Measurements from ENCODE around the gene MYO1H.

Gene MYO1H

DNA sequence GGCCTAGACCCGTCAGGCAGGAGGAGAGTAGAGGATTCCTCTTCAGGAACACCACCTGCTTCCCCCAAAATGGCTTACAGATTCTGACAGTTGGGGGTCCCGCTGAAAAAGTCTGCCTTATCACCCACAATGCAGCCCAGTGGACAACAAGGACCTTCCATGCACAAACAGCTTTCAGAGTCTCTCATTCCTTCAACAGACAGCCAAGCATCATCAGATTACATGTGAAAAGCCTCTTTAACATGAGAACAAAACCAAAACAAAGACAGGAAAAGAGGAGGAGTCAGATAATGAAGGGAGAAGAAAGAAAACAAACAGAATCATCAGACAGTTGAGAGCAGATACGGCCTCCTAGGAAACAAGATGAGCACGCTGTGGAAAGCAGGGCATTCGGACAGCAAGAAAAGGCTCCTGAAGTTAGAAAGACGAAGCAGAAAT, 111.1 kb downstream of the MYO1H start:
- no peak for DNase-seq (ENCODE audit: extremely low read depth, insufficient read length)
- H3K27me3 ChIP-seq (replicated peaks; ENCODE audit: control insufficient read depth, insufficient read depth, low read length), result no peaks in the 10 kb centered on the region
- H3K4me3 ChIP-seq (replicated peaks; ENCODE audit: low read depth, low read length), result no peak overlapping the region
- TF ChIP-seq CTCF (IDR thresholded peaks at IDR 0.05; ENCODE audit: insufficient read depth, low read length, poor library complexity, severe bottlenecking), result no peak
- H3K36me3 ChIP-seq (ENCODE audit: control insufficient read depth, insufficient read depth, low read length), result peaks cover 17% of the 10 kb centered on the region

DNA sequence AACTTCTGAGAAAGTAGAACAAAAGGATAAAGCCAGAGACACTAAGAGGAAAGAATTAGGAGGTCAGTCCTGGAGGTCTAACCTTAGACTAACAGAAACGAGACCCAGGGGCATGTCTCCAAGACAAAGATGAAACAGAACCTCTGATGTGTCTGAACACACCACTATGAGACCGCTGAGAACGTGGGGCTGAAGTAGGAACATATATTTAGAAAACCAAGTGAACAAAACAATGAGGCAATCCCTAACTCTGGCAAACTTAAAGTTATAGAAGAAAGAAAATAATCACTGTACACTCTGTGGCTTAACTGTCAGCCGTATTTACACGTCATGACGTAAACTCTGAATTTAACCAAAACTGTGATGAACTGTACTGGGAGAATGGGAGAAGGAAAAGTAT, 111.5 kb downstream of the MYO1H start:
- no peak for TF ChIP-seq CTCF (IDR thresholded peaks at IDR 0.05; ENCODE audit: insufficient read depth, low read length, poor library complexity, severe bottlenecking)
- Histone ChIP-seq H3K27me3 (replicated peaks; ENCODE audit: control insufficient read depth, insufficient read depth, low read length) (no peaks in the 10 kb centered on the region), H3K36me3 (ENCODE audit: control insufficient read depth, insufficient read depth, low read length) (peaks cover 17% of the 10 kb centered on the region), H3K4me3 (replicated peaks; ENCODE audit: low read depth, low read length) (no peak overlapping the region)
- DNase-seq (ENCODE audit: extremely low read depth, insufficient read length), result no peak

- Histone ChIP-seq H3K36me3 (ENCODE audit: control insufficient read depth, insufficient read depth, low read length) (peaks cover 17% of the 10 kb centered on the region), H3K27me3 (replicated peaks; ENCODE audit: control insufficient read depth, insufficient read depth, low read length) (no peaks in the 10 kb centered on the region), H3K4me3 (replicated peaks; ENCODE audit: low read depth, low read length) (no peak overlapping the region)
- DNase-seq (ENCODE audit: extremely low read depth, insufficient read length), result no peak
- TF ChIP-seq CTCF (IDR thresholded peaks at IDR 0.05; ENCODE audit: insufficient read depth, low read length, poor library complexity, severe bottlenecking), result no peak
Measured at GRCh38 chr12:109460538-109460937, 112.8 kb downstream of the MYO1H start.

DNA sequence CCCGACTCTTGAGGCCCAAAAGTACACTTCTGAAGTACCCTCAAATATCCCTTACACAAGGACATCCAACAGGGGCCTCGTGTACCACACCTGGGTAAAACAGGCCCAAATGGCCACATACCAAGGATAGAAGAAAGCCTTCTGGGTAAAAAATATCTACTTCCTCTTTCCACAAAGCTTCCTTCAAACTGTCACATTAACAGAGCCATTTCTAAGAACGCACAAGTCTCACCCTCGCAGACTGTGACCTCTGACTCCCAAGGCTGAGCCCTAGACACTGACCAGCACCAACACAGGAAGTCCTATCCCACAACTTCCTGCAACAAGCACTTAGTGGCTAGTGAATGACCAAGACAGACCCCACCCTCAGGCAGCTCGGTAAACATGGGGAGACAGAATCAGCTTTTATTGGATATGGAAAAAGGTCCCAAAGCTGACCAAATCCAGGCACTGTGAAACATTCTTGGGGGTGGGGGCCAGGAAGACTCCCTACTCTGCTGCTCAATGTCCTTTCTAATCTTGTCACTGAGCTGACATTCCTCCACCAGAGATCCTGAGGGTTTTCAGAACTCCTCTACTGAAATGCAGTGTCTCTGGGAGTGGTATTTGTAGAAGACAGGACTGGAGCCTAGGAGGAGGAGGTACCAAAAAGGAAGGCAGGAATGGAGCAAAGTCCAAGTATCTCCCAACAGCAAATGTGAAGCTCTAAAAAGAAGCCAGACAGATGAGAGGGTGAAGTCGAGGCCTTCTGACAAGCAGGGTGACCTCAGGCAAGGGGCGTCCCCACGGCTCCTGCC, 113.5 kb downstream of the MYO1H start:
- H3K36me3 ChIP-seq (ENCODE audit: control insufficient read depth, insufficient read depth, low read length), result peaks cover 13% of the 10 kb centered on the region
- no peaks in the 10 kb centered on the region for H3K27me3 ChIP-seq (replicated peaks; ENCODE audit: control insufficient read depth, insufficient read depth, low read length)
- no peak for TF ChIP-seq CTCF (IDR thresholded peaks at IDR 0.05; ENCODE audit: insufficient read depth, low read length, poor library complexity, severe bottlenecking)
- DNase-seq (ENCODE audit: extremely low read depth, insufficient read length), result no peak
- H3K4me3 ChIP-seq (replicated peaks; ENCODE audit: low read depth, low read length), result no peak overlapping the region

GRCh38 chr12:109461846-109462756, 114.4 kb downstream of the MYO1H start:
- Histone ChIP-seq H3K4me3 (replicated peaks; ENCODE audit: low read depth, low read length) (no peak overlapping the region), H3K27me3 (replicated peaks; ENCODE audit: control insufficient read depth, insufficient read depth, low read length) (no peaks in the 10 kb centered on the region), H3K36me3 (ENCODE audit: control insufficient read depth, insufficient read depth, low read length) (peaks cover 16% of the 10 kb centered on the region)
- DNase-seq (ENCODE audit: extremely low read depth, insufficient read length), result no peak
- TF ChIP-seq CTCF (IDR thresholded peaks at IDR 0.05; ENCODE audit: insufficient read depth, low read length, poor library complexity, severe bottlenecking), result no peak

Measured in GM06990 (cell line).